ENCODE data around the gene PSD2.

GRCh38 chr5:139809331-139809810 lies 13.8 kb downstream of the PSD2 start:
- TF ChIP-seq CTCF (IDR thresholded peaks at IDR 0.05 in 4 of 5, conservative IDR thresholded peaks at IDR 0.05 in 1 of 5), result no peak
- TF ChIP-seq POLR2A (IDR thresholded peaks at IDR 0.05), result no peak

Measured in gastrocnemius medialis (tissue), 4 donors.